ENCODE data around the gene PCDH11Y.
"Not testable (repeated sequence)": the region's sequence is repeated elsewhere in the genome, so short reads cannot be mapped to it uniquely, and the experiment has no call there.

The PCDH11Y gene, protein sequence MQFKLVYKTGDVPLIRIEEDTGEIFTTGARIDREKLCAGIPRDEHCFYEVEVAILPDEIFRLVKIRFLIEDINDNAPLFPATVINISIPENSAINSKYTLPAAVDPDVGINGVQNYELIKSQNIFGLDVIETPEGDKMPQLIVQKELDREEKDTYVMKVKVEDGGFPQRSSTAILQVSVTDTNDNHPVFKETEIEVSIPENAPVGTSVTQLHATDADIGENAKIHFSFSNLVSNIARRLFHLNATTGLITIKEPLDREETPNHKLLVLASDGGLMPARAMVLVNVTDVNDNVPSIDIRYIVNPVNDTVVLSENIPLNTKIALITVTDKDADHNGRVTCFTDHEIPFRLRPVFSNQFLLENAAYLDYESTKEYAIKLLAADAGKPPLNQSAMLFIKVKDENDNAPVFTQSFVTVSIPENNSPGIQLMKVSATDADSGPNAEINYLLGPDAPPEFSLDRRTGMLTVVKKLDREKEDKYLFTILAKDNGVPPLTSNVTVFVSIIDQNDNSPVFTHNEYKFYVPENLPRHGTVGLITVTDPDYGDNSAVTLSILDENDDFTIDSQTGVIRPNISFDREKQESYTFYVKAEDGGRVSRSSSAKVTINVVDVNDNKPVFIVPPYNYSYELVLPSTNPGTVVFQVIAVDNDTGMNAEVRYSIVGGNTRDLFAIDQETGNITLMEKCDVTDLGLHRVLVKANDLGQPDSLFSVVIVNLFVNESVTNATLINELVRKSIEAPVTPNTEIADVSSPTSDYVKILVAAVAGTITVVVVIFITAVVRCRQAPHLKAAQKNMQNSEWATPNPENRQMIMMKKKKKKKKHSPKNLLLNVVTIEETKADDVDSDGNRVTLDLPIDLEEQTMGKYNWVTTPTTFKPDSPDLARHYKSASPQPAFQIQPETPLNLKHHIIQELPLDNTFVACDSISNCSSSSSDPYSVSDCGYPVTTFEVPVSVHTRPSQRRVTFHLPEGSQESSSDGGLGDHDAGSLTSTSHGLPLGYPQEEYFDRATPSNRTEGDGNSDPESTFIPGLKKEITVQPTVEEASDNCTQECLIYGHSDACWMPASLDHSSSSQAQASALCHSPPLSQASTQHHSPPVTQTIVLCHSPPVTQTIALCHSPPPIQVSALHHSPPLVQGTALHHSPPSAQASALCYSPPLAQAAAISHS (N-terminal part only)

DNA sequence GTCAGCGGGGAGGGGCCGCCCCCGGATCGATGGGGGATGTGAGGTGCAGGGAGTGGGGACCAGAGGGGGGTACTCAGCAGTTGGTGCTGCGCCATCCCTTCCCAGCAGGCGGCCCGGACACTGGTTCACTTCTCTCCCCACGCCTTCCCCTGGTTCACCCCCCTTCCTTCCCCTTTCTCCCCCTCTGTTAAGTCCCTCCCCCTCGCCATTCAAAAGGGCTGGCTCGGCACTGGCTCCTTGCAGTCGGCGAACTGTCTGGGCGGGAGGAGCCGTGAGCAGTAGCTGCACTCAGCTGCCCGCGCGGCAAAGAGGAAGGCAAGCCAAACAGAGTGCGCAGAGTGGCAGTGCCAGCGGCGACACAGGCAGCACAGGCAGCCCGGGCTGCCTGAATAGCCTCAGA, at the start of gene PCDH11Y:
PCDH11Y (plus strand) TSS at position 240 of the 400 bp plus-strand sequence. CDS start 56,804 bp downstream, outside the sequence.
- not testable (repeated sequence) for DNase-seq (ENCODE audit: low spot score)

DNA sequence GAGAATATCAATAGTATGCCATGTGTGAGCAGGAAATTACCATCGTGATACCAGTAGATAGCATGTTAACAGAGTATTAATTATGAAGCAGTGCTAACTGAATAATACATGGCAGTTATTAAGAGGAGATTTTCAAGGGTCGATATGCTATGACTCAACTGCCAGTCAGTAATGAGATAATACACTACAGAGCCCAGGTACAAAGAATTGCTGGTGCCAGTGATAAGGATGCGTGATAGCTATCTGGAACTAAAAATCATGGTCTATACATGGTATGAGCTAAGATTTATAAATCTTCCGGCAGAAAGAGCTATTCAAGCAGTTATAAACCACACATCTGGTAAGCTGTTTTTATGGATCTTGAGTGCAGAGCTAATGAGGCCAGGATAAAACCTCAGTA, 32.2 kb upstream of the PCDH11Y start:
- DNase-seq (ENCODE audit: low spot score), result not testable (repeated sequence)

DNA sequence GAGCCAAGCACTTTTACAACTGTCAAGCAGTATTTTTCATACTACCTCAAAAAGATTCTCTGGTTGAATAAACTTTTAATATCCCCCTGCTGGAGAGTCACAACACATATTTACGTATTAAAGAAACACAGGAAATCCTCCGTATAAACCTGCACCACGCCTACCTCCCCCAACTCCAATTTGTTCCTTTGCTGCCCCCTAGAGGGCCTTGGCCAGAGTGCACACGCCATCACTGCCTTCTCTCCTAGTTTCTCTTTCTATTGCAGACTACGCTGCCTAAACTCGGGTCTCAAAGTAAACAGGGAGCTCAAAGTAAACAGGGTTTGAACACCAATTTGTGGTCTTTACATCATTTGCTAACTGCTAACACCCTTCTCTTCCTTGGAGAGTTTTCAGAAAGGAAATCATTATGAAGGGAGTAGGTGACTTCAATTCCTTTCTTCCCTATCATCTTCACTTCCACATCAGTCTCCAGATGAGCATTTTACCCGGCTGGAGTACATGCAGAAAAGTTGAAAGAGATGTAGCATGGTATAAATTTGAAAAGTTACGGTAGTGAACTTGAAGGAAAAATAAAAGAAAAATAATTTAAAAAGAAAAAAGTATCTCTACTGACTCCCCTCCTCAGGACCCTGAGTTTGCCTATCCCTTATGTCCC, 8.2 kb upstream of the PCDH11Y start:
- not testable (repeated sequence) for DNase-seq (ENCODE audit: low spot score)

DNA sequence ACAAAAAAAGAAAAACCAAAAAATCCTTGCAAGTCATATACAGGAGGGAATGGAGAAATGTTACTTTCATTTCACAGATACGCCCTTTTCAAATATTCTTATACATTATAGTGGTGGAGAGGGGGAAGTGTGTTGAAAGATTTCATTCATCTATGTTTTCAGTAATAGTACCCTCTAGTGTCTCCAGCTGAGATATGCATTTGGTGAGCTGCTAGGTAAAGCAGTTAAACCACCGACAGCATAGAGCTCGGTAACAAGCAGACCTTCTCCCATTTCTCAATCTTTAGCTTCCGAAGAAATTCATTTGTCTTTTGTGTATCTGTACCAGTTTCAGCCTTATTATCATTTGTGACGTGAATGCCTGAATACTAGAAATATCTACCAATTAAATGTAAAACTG, 5.2 kb upstream of the PCDH11Y start:
- not testable (repeated sequence) for DNase-seq (ENCODE audit: low spot score)

DNA sequence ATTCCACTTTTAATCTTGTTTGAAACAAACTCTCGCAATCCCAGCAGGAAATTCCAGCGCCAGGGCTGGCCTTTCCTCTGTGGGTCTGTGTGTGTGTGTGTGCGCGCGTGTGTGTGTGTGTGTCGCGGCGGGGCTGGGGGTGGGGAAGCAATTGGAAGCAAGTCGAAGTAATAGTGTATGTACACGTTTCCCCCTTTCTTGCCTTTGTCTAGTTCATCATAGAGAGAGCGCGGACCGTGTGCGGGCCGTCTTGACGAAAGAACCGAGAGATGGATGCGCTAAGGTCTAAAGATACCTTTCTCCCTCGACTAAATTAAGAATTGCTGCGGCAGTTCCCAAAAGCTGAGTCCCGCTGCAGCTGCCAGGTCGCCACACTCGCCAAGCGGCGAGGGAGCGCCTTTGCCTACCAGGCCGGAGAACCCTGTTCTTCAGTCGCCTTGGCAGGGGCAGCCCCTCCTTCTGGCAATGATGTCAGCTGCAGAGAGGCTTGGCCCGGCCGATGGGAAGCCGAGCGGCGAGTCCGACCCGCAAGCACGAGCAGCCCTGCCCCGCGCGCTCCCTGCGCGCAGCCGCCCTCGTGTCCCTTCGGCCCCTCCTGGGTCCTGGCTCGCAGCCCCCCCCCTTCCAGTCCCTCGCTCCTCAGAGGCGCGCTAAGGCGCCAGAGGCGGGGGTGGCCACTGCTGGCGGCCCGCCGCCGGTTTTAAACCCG, 2.5 kb downstream of the PCDH11Y start:
- not testable (repeated sequence) for DNase-seq (ENCODE audit: low spot score)

DNA sequence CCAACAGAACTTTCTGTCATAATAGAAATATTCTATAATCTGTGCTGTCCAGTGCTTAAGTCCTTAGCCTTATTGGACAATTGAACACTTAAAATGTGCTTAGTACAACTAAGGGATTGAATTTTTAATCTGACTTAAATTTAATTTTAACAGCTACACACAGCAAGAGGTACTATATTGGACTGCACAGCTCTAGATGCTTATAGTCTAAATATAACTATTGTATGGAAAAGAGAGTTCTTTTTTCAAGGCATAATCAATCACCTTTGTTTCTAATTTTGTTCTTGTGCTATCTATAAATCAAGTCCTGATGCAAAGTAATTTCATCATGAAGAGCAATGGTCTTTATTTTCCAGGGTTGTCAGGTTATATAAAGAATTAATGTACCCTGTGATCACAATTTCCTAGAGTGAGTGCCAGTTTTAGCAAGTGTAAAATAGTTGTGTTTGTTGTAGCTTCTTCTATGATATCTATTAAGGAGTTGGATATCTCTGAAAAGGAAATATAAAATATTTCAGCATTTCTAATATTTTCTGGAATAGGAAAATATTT, 39.0 kb downstream of the PCDH11Y start:
- DNase-seq (ENCODE audit: low spot score), result not testable (repeated sequence)

DNA sequence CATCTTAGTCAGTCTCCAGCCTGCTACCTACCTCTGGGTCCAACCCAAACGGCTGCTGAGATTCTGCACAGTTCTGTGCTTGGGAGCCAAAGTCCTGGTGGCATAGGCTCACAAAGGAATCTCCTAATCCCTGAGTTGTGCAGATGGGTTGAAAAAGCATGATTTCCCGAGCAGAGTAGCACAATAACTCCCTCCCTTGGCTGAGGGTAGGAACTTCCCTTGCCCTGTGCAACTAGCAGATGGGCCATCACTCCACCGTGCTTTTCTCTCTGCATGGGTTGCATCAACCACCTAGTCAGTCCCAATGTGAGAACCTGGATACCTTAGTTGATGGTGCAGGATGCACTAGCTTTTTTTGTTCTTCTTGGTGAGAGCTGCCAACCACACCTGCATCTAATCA, 82.9 kb downstream of the PCDH11Y start:
- not testable (repeated sequence) for DNase-seq (ENCODE audit: low spot score)

DNA sequence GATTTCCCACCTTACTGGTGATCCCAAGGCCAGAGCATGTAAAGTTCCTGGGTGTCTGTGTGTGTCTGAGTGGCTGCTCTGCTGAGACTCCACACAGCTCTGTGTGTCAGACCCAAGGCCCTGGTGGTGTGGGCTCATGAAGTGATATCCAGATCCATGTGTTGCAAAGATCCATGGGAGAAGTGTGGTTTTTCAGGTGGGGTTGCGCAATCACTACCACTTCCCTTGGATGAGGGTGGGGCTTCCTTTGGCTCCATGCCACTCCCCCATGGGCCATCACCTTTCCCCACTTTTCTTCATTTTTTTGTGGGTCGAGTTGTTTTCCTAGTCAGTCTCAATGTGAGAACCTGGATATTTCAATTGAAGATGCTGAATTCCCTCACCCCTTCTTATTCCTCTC, 182.9 kb downstream of the PCDH11Y start:
- DNase-seq (ENCODE audit: low spot score), result not testable (repeated sequence)

DNA sequence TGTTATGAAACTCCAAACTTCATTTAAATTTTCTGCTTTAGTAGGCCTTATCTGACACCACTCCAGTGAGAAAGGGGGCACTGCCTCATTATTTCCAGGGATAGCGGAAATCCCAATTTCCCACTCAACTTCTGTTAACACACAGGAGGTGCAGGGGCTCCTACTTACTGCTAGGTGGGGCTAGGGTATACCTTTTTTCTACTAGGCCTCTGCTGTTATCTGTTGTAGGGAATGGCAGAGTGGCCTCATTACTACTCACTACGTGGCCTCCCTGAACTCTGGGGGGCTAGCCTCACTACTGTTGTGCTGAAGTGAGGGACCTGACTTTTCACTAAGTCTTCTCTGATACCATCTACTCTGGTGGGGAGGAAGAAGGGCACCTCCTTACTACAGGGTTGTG, 215.0 kb downstream of the PCDH11Y start:
- not testable (repeated sequence) for DNase-seq (ENCODE audit: low spot score)

DNA sequence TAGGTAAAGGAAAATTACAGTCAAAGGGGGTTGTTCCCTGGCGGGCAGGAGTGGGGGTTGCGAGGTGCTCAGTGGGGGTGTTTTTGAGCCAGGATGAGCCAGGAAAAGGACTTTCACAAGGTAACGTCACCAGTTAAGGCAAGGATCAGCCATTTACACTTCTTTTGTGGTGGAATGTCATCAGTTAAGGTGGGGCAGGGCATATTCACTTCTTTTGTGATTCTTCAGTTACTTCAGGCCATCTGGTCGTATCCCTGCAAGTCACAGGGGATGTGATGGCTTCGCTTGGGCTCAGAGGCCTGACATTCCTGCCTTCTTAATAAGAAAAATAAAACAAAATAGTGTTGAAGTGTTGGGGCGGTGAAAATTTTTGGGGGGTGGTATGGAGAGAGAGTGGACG, 324.8 kb downstream of the PCDH11Y start:
- not testable (repeated sequence) for DNase-seq (ENCODE audit: low spot score)

DNA sequence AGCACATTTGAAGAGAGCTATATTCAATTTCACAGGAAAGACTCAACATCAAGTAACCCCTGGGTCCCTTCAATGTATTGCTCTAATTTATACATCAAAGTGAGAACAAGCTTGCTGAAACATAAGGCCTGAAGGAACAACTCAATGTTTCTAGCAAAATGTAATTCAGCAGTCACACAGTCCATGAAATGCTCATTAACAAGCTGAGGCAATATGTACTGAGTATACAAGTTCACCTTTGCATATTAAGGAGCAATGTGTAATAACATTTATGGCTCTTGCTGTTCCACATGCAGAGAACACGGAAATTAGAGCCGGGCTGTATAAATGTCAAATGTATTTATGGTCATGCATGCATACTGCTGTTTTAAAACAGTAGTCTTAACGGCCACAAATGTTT, 342.1 kb downstream of the PCDH11Y start:
- not testable (repeated sequence) for DNase-seq (ENCODE audit: low spot score)

DNA sequence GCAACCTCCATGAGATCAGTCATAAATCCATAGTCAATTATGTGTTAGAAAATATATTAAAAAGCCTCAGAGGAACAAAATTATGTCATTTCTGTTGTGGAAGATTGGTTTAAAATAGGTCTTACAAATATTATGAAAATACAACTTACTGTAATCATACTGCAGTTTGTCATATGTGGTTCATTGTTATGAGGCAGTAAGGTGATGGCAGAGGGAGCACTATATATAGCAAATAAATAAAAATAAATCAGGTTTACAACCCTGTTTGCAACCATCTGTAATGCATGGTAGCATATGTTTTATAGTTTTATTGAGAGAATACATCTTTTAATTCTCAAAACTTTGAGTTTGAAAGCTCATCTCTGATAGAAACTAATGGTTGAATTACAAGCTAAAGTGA, 543.6 kb downstream of the PCDH11Y start:
- not testable (repeated sequence) for DNase-seq (ENCODE audit: low spot score)

DNA sequence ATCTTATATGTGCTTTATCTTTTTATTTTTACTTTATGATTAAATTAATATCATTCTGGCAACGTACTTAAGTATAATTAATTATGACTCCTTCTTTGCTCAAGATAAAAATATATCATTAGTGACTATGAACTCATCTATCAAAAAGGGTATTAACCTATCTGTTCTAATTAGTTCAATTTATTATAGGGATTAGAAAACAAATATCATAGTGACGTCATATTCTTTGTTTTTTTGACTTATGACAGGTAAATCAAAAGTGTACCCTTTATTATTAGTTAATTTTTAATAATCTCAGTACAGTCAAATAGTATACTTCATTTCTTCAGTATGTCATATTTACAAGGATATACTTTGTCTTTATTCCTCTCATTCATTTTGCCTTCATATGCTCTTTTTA, 638.5 kb downstream of the PCDH11Y start:
- DNase-seq (ENCODE audit: low spot score), result not testable (repeated sequence)

DNA sequence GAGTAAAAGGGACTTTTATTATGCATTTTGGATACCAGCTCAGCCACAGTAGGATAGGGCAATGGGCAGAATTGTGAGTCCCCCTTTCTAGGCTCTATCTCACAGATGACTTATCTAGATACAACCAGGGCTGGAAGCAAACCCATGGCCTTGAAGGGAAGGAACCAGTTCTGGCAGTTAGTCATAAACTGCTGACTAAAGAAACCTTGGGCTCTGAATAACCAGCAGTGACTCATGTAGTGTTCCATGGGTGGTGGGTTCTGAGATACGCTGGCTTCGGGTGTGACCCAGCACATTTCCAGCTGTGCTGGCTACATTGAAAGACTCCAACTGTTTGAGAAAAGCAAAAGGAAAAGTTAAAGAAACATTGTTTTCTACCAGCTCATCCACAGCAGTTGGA, 679.2 kb downstream of the PCDH11Y start:
- DNase-seq (ENCODE audit: low spot score), result not testable (repeated sequence)

DNA sequence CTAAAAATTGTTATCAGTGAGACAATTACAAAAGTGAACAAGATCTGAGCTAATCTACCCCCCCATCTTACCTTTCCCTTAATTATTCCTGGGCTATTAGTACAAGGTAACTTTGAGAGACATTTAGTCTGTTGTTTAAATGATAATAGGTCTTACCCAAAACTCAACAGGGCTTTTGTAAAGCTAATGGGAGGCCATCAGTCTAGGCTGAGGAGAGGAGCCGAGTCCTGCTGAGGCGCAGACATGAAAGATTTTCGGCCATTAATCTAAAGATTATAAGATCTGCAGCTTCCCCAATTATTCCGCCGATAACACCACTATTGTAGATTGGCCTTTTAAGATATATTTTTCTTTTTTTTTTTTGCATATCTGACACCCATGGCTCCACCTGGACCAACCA, 708.6 kb downstream of the PCDH11Y start:
- DNase-seq (ENCODE audit: low spot score), result not testable (repeated sequence)

DNA sequence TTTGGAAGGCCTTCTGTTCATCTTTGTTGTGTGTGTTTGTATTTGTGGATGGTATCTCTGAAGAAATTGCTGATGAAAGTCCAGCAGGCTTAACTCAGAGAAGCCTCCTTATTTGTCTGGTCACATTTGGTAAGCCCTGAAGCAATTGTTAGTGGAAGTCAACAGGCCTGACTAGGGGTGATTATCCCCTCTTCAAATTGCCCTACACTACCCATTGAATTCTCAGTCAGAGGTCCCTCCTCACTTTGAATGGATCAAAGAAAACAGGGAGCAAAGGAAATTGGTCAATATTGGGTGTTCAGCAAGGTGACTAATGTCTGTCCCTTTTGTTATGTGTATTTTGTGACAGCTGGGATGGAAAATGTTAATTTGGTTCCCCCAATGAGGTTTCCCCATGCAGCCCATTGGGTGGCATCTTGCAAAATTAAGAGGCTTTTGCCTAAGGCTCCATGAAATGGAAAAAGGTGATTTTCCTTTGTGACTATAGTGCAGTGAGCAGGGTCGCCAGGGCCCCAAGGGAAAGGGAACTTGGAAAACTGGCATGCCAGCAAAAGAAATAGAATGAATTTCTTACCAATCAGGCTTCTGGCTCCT, 709.8 kb downstream of the PCDH11Y start:
- not testable (repeated sequence) for DNase-seq (ENCODE audit: low spot score)

DNA sequence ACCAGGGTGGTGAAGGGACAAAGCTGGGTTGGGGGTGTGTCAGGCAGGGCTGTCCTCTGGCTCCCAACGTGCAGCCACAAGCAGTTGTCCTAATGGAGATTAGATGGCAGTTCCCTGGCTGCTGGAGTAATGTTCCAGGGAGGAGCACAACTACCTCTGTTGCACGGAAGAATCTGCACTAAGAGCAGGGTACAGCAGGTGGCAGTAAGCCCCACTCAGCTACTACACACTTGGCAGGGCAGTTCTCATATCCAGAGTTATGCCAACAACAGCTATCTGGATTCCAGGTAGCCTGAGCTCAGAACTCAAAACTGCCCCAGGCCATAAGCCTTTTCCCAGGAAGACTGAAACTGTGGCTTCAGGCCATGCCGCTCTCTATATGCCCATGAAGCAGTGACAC, 761.3 kb downstream of the PCDH11Y start:
- not testable (repeated sequence) for DNase-seq (ENCODE audit: low spot score)

DNA sequence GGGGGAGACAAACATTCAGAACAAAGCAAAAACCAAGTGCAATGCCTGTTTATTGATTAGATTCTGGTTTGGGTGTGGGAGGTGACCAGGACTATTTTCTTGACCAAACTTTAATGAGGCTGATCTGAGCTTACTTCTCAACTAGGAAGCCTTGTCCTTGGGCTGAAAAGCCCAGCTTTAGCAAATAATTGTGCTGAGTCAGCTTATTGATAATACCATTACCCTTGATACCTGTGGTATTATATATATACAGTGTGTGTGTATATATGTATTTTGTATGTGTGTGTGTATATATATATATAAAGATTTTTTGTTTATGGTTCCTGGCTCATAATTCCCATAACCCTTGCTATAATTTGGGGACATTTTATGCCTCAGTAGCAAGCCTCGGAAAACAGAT, 776.4 kb downstream of the PCDH11Y start:
- DNase-seq (ENCODE audit: low spot score), result not testable (repeated sequence)

Data from SW480 (cell line).